Activated T-helper 1 cell treated with anti-CD3 and anti-CD28 coated beads, Interleukin-2, amount 50 U/mL, for 16 hours (primary cell): ENCODE results near the gene OSBP2.

Experiments used
- DNase-seq, 2 donors: peaks; one replicate each; pipeline ENCODE4 v3.0.0-alpha.2; 2020; ENCODE audit warnings: low read depth in 1 of 2, low spot score in 1 of 2

The OSBP2 gene

DNA sequence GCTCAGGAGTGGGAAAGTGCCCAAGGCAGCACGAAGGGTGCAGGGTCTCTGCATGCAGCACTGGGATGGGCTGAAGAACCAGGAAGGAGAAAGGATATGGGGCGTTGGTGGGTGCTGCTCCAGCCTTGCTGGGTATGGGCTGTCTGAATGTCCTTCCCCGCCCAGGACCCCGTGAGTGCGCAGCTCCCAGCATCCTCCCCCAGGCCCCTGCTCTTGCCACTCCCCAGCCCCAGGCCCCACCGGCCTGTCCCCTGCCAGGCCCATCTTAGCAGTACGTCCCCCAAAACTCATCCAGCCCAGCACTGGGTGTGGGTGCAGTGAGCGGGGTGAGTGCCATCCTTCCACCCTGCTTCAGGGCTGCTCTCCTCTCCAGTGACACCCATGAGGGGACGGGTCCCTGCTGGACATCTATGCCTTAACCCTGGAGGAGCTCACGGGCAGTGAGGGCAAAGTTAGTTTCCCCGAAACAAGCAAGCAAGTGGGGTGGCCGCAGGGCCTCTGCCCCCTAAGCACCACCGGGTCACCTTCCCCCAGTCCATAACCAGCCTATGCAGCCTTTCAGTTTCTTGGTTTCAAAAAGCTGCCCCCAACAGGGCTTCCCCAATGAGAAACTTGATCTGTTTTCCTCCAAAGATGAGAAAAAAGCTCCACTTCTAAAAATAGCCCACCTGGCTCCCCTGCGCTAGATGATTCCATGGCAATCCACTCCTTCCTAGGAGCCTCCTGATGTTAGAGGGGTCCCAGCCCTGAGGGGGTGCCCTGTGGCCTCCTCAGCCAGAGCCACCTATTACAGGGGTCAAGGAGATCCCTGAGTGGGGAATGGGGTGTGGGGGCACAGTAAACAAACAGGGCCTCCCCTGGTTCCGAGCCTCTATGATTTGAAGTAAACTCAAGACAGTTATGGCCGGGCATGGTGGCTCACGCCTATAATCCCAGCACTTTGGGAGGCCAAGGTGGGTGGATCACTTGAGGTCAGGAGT, 170.1 kb downstream of the OSBP2 start:
- DNase-seq: no peak

- DNase-seq: no peak
Measured at GRCh38 chr22:30865656-30866055, 171.0 kb downstream of the OSBP2 start.

DNA sequence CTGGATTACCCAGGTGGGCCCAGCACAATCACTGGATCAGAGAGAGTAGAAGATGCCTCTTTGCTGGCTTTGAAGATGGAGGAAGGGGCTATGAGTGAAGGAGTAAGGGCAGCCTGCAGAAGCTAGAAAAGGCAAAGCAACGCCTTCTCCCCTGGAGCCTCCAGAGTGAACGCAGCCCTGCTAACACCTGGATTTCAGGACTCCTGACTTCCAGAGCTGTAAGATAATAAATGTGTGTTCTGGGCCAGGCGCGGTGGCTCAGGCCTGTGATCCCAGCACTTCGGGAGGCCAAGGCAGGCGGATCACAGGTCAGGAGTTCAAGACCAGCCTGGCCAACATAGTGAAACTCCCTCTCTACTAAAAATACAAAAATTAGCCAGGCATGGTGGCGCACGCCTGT, 171.5 kb downstream of the OSBP2 start:
- DNase-seq: no peak

GRCh38 chr22:30866811-30867271, 172.2 kb downstream of the OSBP2 start:
- DNase-seq: no peak

GRCh38 chr22:30867746-30868662, 173.3 kb downstream of the OSBP2 start:
- no peak for DNase-seq

DNA sequence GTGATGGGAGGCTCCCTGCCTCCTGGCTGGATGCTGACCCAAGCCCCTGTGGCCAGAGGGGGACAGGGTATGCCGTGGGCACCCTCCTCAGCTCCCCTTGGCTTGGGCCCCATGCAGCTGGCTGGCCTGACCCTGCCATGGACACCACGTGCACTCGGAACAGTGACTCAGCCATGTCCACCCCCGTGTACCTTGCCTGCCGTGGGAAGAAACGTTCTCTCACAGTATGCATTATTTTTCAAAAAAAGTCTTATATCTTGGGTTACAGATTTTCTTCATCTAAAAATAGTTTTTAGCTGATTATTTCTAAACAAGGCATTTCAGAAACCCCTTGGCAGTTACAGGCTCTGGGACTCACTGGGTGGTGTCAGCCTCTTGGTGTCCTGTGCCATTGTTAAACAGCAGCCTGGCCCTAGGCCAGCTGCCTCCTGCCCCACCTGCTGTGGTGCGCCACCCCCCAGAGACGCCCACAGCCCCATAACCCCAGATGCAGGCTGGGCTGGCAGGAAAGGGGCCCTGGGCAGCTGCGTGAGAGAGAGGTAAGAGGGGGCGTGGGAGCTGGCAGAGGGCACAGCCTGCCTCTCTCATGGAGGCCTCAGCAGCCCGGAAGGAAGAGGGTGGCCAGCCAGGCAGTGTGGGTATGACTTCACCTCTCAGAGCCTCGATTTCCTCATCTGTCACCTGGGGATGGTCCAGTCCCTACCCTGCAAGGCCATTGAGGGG, 174.2 kb downstream of the OSBP2 start:
- no peak for DNase-seq

- no peak for DNase-seq
Measured at GRCh38 chr22:30869667-30870395, 175.2 kb downstream of the OSBP2 start.

DNA sequence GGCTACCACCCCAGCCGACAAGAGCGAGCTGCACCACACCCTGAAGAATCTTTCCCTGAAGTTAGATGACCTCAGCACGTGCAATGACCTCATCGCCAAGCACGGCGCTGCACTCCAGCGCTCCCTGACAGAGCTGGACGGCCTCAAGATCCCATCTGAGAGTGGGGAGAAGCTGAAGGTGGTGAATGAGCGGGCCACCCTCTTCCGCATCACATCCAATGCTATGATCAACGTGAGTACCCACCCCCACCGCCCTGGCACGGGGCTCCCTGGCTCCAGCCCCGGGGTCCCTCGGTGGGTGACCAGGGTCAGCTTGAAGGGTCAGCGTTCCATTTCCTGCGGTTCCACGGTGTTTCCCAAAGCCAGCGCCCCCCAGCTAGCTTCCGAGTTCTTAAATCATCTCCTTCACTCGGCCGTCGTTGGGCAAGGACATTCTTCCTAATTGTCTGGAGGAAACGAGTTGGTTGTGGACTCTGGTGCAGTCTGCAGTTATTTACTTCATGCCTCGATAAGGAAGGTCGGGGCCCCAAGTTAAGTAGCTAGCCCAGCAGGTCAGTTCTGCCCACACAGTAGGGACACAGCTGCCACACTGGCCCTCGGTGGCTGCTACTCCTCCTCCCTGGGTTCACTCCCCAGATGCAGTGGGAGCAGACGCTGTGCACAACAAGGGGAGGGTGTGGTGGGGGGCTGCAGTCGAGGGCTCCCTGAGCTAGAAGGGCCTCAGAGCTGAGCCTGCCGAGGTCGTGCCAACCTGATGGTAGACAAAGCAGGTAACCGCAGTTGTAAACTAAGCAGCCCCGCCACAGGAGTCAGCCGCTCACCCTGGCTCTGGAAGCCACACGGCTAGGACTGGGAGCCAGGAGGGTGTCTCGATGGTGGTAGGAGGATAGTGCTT, 176.0 kb downstream of the OSBP2 start:
- DNase-seq: no peak

GRCh38 chr22:30871391-30872284, 177.0 kb downstream of the OSBP2 start:
- DNase-seq: no peak

GRCh38 chr22:30872285-30873041, 177.8 kb downstream of the OSBP2 start:
- no peak for DNase-seq

- DNase-seq: no peak
Measured at GRCh38 chr22:30873086-30873650, 178.5 kb downstream of the OSBP2 start.

DNA sequence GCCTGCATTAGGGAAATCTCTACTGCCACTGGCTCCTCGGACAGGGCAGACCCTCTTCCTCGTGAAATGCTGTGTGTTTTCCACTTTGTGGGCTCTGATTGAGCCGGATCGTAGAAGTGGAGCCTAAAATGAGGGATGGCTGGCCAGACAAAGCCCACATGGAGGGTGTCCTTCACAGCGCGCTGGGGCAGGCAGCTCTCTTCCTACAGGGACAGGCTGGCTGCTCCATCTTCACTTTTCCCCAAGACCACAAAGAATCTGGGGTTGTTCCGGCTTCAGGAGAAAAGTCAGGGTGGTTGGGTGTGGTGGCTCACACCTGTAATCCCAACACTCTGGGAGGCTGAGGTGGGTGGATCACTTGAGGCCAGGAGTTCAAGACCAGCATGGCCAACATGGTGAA, 179.0 kb downstream of the OSBP2 start:
- DNase-seq: no peak

DNA sequence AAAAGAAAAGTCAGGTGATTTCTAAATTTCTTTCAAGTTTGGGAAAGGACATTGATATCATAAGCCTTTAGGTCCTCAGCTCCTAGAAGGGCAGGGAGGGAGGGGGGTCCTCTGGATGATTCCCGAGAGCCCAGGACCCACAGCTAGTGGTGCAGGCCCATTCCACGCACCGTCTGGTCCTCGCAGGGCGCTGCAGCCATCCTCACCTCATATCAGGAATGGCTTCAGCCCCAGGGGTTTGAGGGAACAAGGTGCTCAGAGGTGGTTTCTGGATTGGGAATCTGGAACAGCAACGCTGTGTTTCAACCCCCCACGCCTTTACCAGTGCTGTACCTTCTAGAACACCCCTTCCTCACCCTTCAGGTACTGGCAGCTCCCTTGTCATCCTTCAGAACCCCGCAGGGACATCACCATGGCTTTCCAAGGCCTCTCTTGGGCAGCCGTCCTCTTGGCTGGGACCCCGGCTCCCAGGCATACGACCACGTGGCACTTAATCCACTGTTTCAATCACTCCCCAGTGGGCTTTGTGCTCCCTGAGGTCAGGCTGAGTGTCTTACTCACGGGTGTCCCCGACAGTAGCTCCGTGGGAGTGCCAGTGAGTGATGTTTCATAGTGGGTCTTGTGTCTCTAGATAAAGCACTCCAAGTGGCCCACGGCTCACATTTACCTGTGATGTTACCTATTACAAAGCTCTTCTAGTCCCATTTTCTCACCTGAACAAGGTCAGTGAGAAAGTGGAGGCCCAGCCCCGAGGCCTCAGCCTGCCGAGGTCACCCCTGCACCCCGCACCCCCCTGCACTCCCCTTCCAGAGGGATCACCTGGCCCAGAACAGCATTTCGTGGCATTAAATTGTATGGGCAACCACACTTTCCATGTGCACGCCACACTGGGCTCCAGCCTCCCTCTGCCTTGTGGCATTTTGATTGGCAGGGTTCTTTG, 180.0 kb downstream of the OSBP2 start:
- no peak for DNase-seq

GRCh38 chr22:30875481-30876215, 181.0 kb downstream of the OSBP2 start:
- no peak for DNase-seq

DNA sequence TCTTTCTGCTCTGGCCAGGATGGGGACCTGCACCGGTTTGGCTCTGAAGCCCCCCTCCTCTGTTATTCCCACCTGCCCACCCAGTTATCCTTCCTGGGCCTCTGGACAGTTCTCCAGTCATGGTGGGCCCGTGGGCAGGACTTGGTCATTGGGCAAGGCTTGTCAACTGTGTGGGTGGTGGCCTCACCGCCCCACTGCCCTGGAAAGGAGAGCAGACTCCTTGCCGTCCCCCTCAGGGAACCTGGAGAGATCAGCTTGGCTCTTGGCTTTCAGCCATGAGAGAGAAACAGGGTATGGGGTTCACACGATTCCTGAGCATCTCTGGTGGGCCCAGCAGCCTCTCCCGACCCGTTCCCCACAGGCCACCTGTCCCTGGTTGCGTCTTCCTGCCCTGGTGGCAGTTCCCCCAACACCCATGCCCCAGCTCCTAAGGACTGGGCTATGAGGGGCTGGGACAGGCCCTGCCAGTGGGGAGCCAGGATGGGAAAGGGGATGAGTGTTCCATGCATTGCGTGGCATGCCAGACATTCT, 181.6 kb downstream of the OSBP2 start:
- no peak for DNase-seq
